NCI-H146 treated with DMSO at 0.1 percent for 48 hours (cell line): ENCODE data around the gene ZBTB38.

ENCODE experiments used
- DNase-seq: peaks from one replicate; lab custom pipeline; 2025; ENCODE audit not compliant: unreplicated experiment; lab: John Stamatoyannopoulos, UW

ZBTB38 gene

GRCh38 chr3:141384575-141384974, 16.3 kb downstream of the ZBTB38 start:
- DNase-seq, result peak; percentile 79

DNA sequence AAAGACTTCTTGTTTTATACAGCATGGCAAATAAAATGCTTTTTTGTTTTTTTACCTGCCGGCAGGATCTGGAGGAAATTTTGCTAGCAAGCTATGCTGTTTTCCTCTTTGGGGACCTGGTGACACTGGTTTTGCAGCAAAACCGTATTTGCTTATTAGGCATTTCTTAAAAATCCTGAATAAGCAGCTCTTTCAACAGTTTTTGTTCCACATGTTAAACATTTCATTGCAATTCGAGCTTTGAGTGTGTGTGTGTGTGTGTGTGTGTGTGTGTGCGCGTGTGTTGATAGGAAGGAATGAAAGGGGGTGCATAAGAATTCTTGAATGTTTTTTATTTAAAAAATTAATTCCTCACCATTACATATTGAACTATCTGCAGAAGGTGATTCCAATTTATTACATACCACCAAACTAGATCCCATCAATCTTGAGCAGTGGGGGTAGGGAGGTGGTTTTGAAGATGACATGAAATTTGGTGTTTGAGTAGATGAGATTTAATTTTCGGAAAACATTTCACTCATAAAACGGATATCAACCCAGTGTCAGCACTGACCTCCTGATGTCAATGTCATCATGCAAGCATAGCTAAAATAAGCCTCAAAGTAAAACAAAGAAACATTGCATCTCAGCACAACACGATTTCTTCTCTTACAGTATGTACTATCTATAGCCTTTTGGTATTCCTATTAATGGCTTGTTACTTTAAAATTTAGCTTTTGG, 17.3 kb downstream of the ZBTB38 start:
- DNase-seq, result no peak

- no peak for DNase-seq
Observed at GRCh38 chr3:141386126-141386488, 17.8 kb downstream of the ZBTB38 start.

GRCh38 chr3:141386611-141387111, 18.4 kb downstream of the ZBTB38 start:
- peak; percentile 50 for DNase-seq

DNA sequence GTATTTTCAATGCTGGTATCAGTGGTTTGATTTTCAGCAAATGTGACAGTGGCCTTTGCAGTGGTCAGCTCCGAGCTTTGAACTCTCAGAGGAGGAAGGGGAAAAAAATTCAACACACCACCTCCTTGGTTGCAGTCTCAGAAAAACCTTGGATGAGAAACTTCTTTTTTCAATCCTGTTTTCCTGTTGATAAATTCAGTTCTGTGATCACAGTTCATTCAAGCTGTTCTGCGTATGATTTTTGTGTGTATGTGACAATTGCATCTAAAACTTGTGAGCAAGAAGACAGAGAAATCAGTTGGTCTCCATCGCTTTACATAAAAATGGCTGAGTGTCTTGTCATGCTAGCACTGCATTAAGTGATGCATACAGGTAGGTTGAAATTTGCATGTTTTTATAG, 19.2 kb downstream of the ZBTB38 start:
- peak; percentile 36 for DNase-seq

DNA sequence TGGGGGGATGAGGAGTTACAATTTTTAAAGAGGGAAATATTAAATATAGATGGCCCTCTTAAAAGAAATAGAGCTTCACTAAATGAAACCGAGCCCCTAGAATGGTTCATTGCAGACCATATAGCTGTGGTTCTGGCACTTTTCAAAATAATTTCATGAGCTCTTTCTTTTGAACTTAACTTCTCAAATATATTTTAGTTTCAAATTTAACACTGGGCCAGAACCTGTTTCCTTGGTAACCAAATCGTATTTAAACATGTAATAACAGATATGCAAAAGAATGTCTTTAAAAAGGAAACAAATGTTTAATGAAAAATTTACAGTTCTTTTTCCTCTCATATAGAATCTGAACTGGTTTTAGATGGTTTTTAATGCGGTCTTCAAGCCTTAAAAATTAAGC, 20.1 kb downstream of the ZBTB38 start:
- no peak for DNase-seq

- DNase-seq, result peak; percentile 50
Observed at GRCh38 chr3:141388823-141389621, 20.7 kb downstream of the ZBTB38 start.

- DNase-seq, result no peak
Observed at GRCh38 chr3:141389703-141390102, 21.4 kb downstream of the ZBTB38 start.

GRCh38 chr3:141390747-141391146, 22.4 kb downstream of the ZBTB38 start:
- no peak for DNase-seq

DNA sequence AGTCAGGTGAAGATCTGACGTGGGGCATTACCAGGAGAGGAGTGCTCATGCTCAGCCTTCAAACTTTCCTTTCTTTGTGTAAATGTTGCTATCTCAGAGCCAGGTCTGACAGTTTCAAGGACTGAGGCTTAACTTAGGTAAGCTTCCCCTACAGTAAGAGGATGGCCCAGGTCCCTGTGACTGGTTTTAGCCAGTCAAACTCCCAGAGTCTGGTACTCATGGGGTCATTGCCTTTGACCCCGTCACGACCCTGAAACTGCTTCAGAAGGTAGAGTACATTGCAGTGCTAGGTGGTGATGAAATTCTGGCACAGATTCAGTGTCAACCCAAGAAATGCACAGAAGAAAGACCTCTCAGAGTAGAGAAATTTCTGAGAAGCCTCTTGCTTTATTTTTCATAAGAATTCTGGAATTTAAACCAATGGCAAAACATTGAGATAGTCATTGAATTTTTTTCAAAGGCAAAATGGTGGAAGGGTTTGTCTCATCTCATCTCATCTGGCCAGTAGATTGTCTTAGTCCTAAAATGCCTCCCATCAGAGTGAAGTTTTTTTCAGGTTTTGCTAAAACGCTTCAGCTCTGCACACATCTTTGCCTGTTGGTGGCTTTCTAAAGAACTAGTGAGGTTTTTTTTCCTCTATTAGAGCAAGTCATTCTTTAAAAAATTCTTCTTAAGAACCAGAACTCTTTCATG, 23.1 kb downstream of the ZBTB38 start:
- no peak for DNase-seq

GRCh38 chr3:141391991-141392316, 23.6 kb downstream of the ZBTB38 start:
- no peak for DNase-seq

DNA sequence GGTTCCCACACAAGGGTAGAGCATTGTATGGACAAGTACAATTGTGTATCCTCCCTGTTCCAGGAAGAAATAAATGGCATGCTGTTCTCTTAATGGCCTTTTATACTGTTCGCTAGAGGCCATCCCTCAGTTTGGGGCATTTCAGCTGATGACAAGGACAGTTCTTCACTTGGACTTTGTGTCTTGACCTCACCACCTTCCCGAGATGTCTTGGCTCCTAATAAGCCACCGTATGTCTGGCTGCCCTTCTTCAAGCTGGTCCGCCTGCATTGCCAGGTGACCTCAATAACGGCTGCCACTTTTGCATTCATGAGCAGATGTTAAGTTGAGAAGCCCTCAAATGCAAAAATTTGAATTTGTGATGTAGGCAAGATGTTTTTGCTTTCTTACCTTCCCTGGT, 24.1 kb downstream of the ZBTB38 start:
- DNase-seq, result no peak

DNA sequence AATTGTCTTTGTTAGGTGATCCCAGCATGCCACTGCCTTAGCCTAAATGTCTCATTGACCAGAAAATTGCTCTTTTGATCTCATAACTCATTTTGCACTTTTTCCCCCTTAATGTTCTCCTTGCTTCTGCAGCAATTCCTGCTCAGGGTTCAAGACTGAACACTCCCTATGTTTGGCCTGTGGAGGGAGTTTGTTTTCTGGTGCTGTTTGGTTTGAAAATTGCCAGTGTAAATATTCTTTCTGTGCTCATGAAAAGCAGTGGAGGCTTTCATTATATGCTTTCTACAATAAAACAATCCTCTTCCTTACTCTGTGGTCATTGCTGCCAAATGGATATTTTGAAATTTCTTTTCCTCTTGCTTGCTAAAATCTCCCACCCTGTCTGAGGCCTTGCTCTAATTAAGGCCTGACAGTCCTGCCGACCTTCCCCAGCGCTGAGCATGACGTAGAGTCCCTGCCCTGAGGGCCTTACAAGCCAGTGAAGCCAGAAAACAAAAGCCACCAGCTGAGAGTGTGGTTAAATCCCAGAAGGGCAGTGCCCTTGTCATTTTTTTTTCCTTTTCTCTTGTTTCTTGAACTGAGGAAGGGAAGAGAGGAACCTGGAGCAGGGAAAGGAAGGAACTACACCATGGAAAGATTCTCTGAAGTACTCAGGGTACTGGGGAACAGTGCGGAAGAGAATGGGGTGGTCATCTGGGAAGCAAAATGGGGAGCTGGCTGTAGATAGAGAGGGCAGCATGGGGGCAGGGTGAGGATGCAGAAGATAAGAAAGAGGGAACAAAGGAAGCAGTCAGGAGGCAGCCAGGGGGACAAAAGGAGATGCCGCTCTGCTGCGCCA, 24.8 kb downstream of the ZBTB38 start:
- DNase-seq, result peak; percentile 99

GRCh38 chr3:141393735-141394076, 25.4 kb downstream of the ZBTB38 start:
- no peak for DNase-seq

- DNase-seq, result no peak
Observed at GRCh38 chr3:141394560-141394959, 26.3 kb downstream of the ZBTB38 start.

DNA sequence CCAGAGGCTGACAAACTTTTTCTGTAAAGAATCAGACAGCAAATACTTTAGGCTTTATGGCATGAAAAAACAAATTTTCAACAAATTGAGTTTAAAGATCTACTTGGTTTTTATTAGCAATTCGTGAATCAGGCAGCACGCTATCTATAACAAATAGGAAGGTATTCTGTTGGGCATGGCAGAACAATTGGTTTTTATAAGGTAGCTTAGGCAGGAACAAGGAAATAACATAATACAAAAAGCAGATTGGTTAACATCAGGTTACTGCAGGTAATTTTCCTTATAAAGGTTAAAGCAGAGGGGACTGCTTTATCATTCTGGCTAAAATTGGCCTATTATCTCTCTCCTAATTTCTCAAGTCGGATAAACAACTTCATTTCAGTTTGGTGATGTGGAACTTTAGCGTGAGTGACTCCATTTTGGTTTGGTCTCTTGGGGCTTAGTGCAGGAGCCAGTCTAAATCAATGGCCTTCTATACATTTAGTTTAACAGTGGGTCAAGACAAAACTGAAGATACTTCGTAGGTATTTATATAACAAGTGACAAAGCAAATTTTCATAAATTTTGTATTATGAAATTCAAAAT, 26.8 kb downstream of the ZBTB38 start:
- DNase-seq, result no peak

GRCh38 chr3:141397996-141398395, 29.7 kb downstream of the ZBTB38 start:
- no peak for DNase-seq

GRCh38 chr3:141399200-141399599, 30.9 kb downstream of the ZBTB38 start:
- no peak for DNase-seq

GRCh38 chr3:141400073-141400971, 32.0 kb downstream of the ZBTB38 start:
- no peak for DNase-seq

DNA sequence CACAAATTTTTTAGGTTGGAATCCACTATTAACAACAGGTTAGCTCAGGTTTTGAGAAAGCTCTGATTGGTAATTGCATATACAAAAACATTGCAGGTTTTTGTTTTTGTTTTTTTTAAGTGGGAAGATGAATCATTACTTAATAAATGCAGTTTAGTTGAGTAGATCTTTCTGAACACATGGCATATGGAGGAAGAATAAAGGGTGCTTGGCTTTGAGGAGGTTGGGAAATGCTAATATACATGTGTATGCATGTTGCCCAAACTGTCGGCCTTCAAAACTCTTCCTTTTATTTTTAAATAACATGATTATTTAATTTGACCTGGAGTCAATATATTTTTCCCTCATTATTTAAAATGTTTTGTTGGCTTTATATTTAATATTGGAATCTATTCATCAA, 32.8 kb downstream of the ZBTB38 start:
- DNase-seq, result no peak
